Suprapubic skin (tissue), 4 donors: ENCODE data around the gene G6PC2. TPM values are rescaled to one million over a fixed set of nuclear protein-coding genes. Genes with fewer than 3 reads are reported as not detected.

Source experiments
- DNase-seq, 2 donors: peaks; one replicate each; pipeline ENCODE4 v3.0.0-alpha.2; 2019; ENCODE audit warnings: low spot score in 2 of 2
- H3K27ac ChIP-seq: fragments of 200-600 bp; sonication (generic); one replicate; pipeline ENCODE4 v1.5.1; 2019
- H3K27me3 ChIP-seq: fragments of 200-600 bp; sonication (generic); one replicate; pipeline ENCODE4 v1.5.1; 2019
- H3K36me3 ChIP-seq: fragments of 200-600 bp; sonication (generic); one replicate; pipeline ENCODE4 v1.5.1; 2019
- H3K4me1 ChIP-seq: fragments of 200-600 bp; sonication (generic); one replicate; pipeline ENCODE4 v1.5.1; 2019
- H3K4me3 ChIP-seq: fragments of 200-600 bp; sonication (generic); one replicate; pipeline ENCODE4 v1.5.1; 2019; ENCODE audit warnings: mild to moderate bottlenecking
- H3K9me3 ChIP-seq: fragments of 200-600 bp; sonication (generic); one replicate; pipeline ENCODE4 v1.5.1; 2019
- CTCF ChIP-seq, 2 donors: fragments of 200-600 bp in 1 of 2; fragments of 450-650 bp in 1 of 2; sonication (generic) in 1 of 2; IDR thresholded peaks; one replicate each; pipeline ENCODE4 v1.5.1; 2016 to 2019; ENCODE audit warnings: antibody characterized with exemption in 2 of 2, mild to moderate bottlenecking in 1 of 2, moderate library complexity in 1 of 2
- EP300 ChIP-seq: sonication (generic); formaldehyde crosslinking; IDR thresholded peaks from one replicate; pipeline ENCODE4 v1.6.1; 2017; ENCODE audit warnings: antibody characterized with exemption
- POLR2A ChIP-seq, 2 donors: fragments of 450-650 bp; IDR thresholded peaks; one replicate each; pipeline ENCODE4 v1.6.1; 2017; ENCODE audit warnings: antibody characterized with exemption in 2 of 2, mild to moderate bottlenecking in 2 of 2, moderate library complexity in 2 of 2
- POLR2AphosphoS5 ChIP-seq, 3 donors: sonication (generic); formaldehyde crosslinking; IDR thresholded peaks; one replicate each; pipeline ENCODE4 v1.6.1; 2017; ENCODE audit warnings: antibody characterized with exemption in 3 of 3
- WGBS: methylation state at CpG from one replicate; pipeline ENCODE4 v1.1.5; 2018; 5-methylcytosine and 5-hydroxymethylcytosine counted together
- total RNA-seq, 4 donors: library from RNA; depleted of rRNA; stranded (reverse); fragments of >200 nt; gene quantifications; one replicate each; pipeline ENCODE4 v1.1.0, GENCODE V29; 2016

G6PC2 gene
- total RNA-seq, 4 donors from 2014 or later: not detected

- 95% methylated on average over 1 of the region's 1 CpG for WGBS
- H3K27me3 ChIP-seq: no peaks in the 10 kb centered on the region
- H3K36me3 ChIP-seq: no peaks in the 10 kb centered on the region
- H3K4me3 ChIP-seq: no peak overlapping the region
- no peak for DNase-seq
- H3K9me3 ChIP-seq: no peaks in the 10 kb centered on the region
- H3K27ac ChIP-seq: no peak overlapping the region
- TF ChIP-seq POLR2AphosphoS5 (IDR thresholded peaks at IDR 0.05) (no peak), POLR2A (IDR thresholded peaks at IDR 0.05) (no peak), EP300 (no peak), CTCF (IDR thresholded peaks at IDR 0.05) (no peak)
- H3K4me1 ChIP-seq: no peaks in the 10 kb centered on the region
These were observed 38.0 kb downstream of the G6PC2 start for GRCh38 chr2:168939061-168939460.

- no peak for DNase-seq
- Histone ChIP-seq H3K36me3 (no peaks in the 10 kb centered on the region), H3K4me1 (no peaks in the 10 kb centered on the region), H3K27ac (no peak overlapping the region), H3K4me3 (no peak overlapping the region), H3K9me3 (no peaks in the 10 kb centered on the region), H3K27me3 (no peaks in the 10 kb centered on the region)
- WGBS: 92% methylated on average over 4 of the region's 4 CpGs
- TF ChIP-seq POLR2A (IDR thresholded peaks at IDR 0.05) (no peak), EP300 (no peak), POLR2AphosphoS5 (IDR thresholded peaks at IDR 0.05) (no peak), CTCF (IDR thresholded peaks at IDR 0.05) (no peak)
These were observed 38.8 kb downstream of the G6PC2 start for GRCh38 chr2:168939918-168940317.

GRCh38 chr2:168941297-168941696 lies 40.2 kb downstream of the G6PC2 start:
- H3K4me1 ChIP-seq: no peaks in the 10 kb centered on the region
- H3K27me3 ChIP-seq: no peaks in the 10 kb centered on the region
- TF ChIP-seq POLR2AphosphoS5 (IDR thresholded peaks at IDR 0.05) (no peak), CTCF (IDR thresholded peaks at IDR 0.05) (no peak), POLR2A (IDR thresholded peaks at IDR 0.05) (no peak), EP300 (no peak)
- no peaks in the 10 kb centered on the region for H3K36me3 ChIP-seq
- no peak overlapping the region for H3K27ac ChIP-seq
- H3K4me3 ChIP-seq: no peak overlapping the region
- no peaks in the 10 kb centered on the region for H3K9me3 ChIP-seq
- no peak for DNase-seq

- 85% methylated on average over 3 of the region's 3 CpGs for WGBS
- Histone ChIP-seq H3K27me3 (no peaks in the 10 kb centered on the region), H3K4me3 (no peak overlapping the region), H3K36me3 (no peaks in the 10 kb centered on the region), H3K27ac (no peak overlapping the region), H3K4me1 (no peaks in the 10 kb centered on the region), H3K9me3 (no peaks in the 10 kb centered on the region)
- TF ChIP-seq POLR2A (IDR thresholded peaks at IDR 0.05): no peak
- TF ChIP-seq EP300: no peak
- TF ChIP-seq CTCF (IDR thresholded peaks at IDR 0.05): no peak
- TF ChIP-seq POLR2AphosphoS5 (IDR thresholded peaks at IDR 0.05): no peak
- no peak for DNase-seq
These were observed 43.0 kb downstream of the G6PC2 start for GRCh38 chr2:168944065-168944464.

GRCh38 chr2:168945508-168945907 lies 44.4 kb downstream of the G6PC2 start:
- H3K36me3 ChIP-seq: no peaks in the 10 kb centered on the region
- no peak for DNase-seq
- H3K4me3 ChIP-seq: no peak overlapping the region
- TF ChIP-seq POLR2A (IDR thresholded peaks at IDR 0.05): no peak
- H3K27ac ChIP-seq: no peak overlapping the region
- no peaks in the 10 kb centered on the region for H3K27me3 ChIP-seq
- no peaks in the 10 kb centered on the region for H3K9me3 ChIP-seq
- 47% methylated on average over 4 of the region's 4 CpGs for WGBS
- H3K4me1 ChIP-seq: no peaks in the 10 kb centered on the region

- Histone ChIP-seq H3K36me3 (no peaks in the 10 kb centered on the region), H3K4me1 (no peaks in the 10 kb centered on the region), H3K9me3 (no peaks in the 10 kb centered on the region), H3K4me3 (no peak overlapping the region), H3K27me3 (no peaks in the 10 kb centered on the region), H3K27ac (no peak overlapping the region)
- no peak for DNase-seq
- 66% methylated on average over 6 of the region's 6 CpGs for WGBS
- TF ChIP-seq CTCF (IDR thresholded peaks at IDR 0.05) (peak in 1 of 2 donors; percentile 38), POLR2AphosphoS5 (IDR thresholded peaks at IDR 0.05) (no peak)
These were observed 47.6 kb downstream of the G6PC2 start for GRCh38 chr2:168948621-168949212.
